DMS153 (cell line): ENCODE measurements around the gene CC2D2B.
"Not testable (repeated sequence)": the region's sequence is repeated elsewhere in the genome, so short reads cannot be mapped to it uniquely, and the experiment has no call there.

Source experiments
- DNase-seq: peaks from one replicate; lab custom pipeline; 2025; lab: John Stamatoyannopoulos, UW

CC2D2B gene

GRCh38 chr10:95908450-95908849, 675 bp downstream of the CC2D2B start:
- no peak for DNase-seq

GRCh38 chr10:95909561-95909960, 1.8 kb downstream of the CC2D2B start:
- no peak for DNase-seq

- DNase-seq = not testable (repeated sequence)
Observed at GRCh38 chr10:95916039-95916438, 8.3 kb downstream of the CC2D2B start.

- DNase-seq = no peak
Observed at GRCh38 chr10:95920798-95921426, 13.1 kb downstream of the CC2D2B start.

GRCh38 chr10:95925033-95925432, 17.3 kb downstream of the CC2D2B start:
- no peak for DNase-seq

GRCh38 chr10:95935429-95935828, 27.7 kb downstream of the CC2D2B start:
- no peak for DNase-seq

- no peak for DNase-seq
Observed at GRCh38 chr10:95941115-95941514, 33.3 kb downstream of the CC2D2B start.

GRCh38 chr10:95963202-95963990, 55.6 kb downstream of the CC2D2B start:
- DNase-seq = no peak

- DNase-seq = no peak
Observed at GRCh38 chr10:95963991-95964389, 56.2 kb downstream of the CC2D2B start.

- DNase-seq = no peak
Observed at GRCh38 chr10:95964756-95965155, 57.0 kb downstream of the CC2D2B start.

- no peak for DNase-seq
Observed at GRCh38 chr10:95976362-95977229, 68.8 kb downstream of the CC2D2B start.

- DNase-seq = no peak
Observed at GRCh38 chr10:95982200-95982599, 74.4 kb downstream of the CC2D2B start.

- no peak for DNase-seq
Observed at GRCh38 chr10:95987685-95988426, 80.1 kb downstream of the CC2D2B start.

GRCh38 chr10:95988702-95989101, 80.9 kb downstream of the CC2D2B start:
- DNase-seq = no peak

GRCh38 chr10:95994376-95994775, 86.6 kb downstream of the CC2D2B start:
- DNase-seq = not testable (repeated sequence)

- DNase-seq = no peak
Observed at GRCh38 chr10:95998255-95998784, 90.5 kb downstream of the CC2D2B start.

GRCh38 chr10:96013956-96014355, 106.2 kb downstream of the CC2D2B start:
- DNase-seq = no peak

- no peak for DNase-seq
Observed at GRCh38 chr10:96014473-96015102, 106.8 kb downstream of the CC2D2B start.

GRCh38 chr10:96017191-96017687, 109.5 kb downstream of the CC2D2B start:
- peak; percentile 52 for DNase-seq

GRCh38 chr10:96021332-96021731, 113.6 kb downstream of the CC2D2B start:
- DNase-seq = no peak

GRCh38 chr10:96022739-96023138, 115.0 kb downstream of the CC2D2B start:
- DNase-seq = no peak
